GM21367 (cell line): ENCODE data around the gene SLC2A4RG.
"Not testable (repeated sequence)": the region's sequence is repeated elsewhere in the genome, so short reads cannot be mapped to it uniquely, and the experiment has no call there.

Experiments used
- ATAC-seq: cut with Tn5 transposase; IDR thresholded peaks from one replicate; pipeline ENCODE4 v1.9.1; 2021; ENCODE audit not compliant: unreplicated experiment

Gene SLC2A4RG

GRCh38 chr20:63711085-63711645 is 28.4 kb upstream of the SLC2A4RG start:
- ATAC-seq: no peak

- ATAC-seq: no peak
These were observed 27.4 kb upstream of the SLC2A4RG start for GRCh38 chr20:63712191-63712590.

GRCh38 chr20:63714858-63715257 is 24.7 kb upstream of the SLC2A4RG start:
- ATAC-seq: no peak

GRCh38 chr20:63718996-63719395 is 20.6 kb upstream of the SLC2A4RG start:
- ATAC-seq: no peak

- ATAC-seq: not testable (repeated sequence)
These were observed 16.5 kb upstream of the SLC2A4RG start for GRCh38 chr20:63722967-63723622.

- ATAC-seq: not testable (repeated sequence)
These were observed 9.3 kb upstream of the SLC2A4RG start for GRCh38 chr20:63730189-63730733.

GRCh38 chr20:63731410-63731809 is 8.2 kb upstream of the SLC2A4RG start:
- ATAC-seq: no peak

- no peak for ATAC-seq
These were observed 7.2 kb upstream of the SLC2A4RG start for GRCh38 chr20:63732118-63733095.

- no peak for ATAC-seq
These were observed 6.5 kb upstream of the SLC2A4RG start for GRCh38 chr20:63733117-63733516.

- no peak for ATAC-seq
These were observed 5.9 kb upstream of the SLC2A4RG start for GRCh38 chr20:63733579-63734081.

GRCh38 chr20:63734111-63734945 is 5.2 kb upstream of the SLC2A4RG start:
- ATAC-seq: no peak

GRCh38 chr20:63734946-63735858 is 4.4 kb upstream of the SLC2A4RG start:
- ATAC-seq: no peak

GRCh38 chr20:63735859-63736718 is 3.5 kb upstream of the SLC2A4RG start, which contains the start of gene LIME1:
LIME1 (plus strand) TSS chr20:63736664; CDS start chr20:63737550, 886 bp downstream.
- no peak for ATAC-seq

GRCh38 chr20:63736893-63737694 is 2.5 kb upstream of the SLC2A4RG start:
- no peak for ATAC-seq

- no peak for ATAC-seq
These were observed 2.0 kb upstream of the SLC2A4RG start for GRCh38 chr20:63737695-63737944.

GRCh38 chr20:63737945-63738686 is 1.5 kb upstream of the SLC2A4RG start:
- no peak for ATAC-seq

- no peak for ATAC-seq
These were observed 868 bp upstream of the SLC2A4RG start for GRCh38 chr20:63738687-63739129.
